Measurements from ENCODE around the gene RASSF5. TPM values are rescaled to one million over a fixed set of nuclear protein-coding genes. Genes with fewer than 3 reads are reported as not detected.

RASSF5 gene
- total and polyA plus RNA-seq, 9 of the 15 experiments (the other 6 are each of a cell fraction or from before 2014, with no cell fraction given) = 6.1 to 41.0 (median 25.2) TPM

GRCh38 chr1:206507284-206508129 lies at the start of gene RASSF5 (continued):
- TF ChIP-seq HNRNPLL (IDR thresholded peaks at IDR 0.05; ENCODE audit: low read depth, low read length, poor library complexity, severe bottlenecking) (no peak), ZNF766 (CRISPR knock-in tag; conservative IDR thresholded peaks at IDR 0.05) (no peak), TCF7 (IDR thresholded peaks at IDR 0.05; ENCODE audit: borderline replicate concordance) (no peak), PURB (CRISPR knock-in tag; IDR thresholded peaks at IDR 0.05; ENCODE audit: low read depth) (no peak), ZBTB2 (IDR thresholded peaks at IDR 0.05) (no peak), SMAD3 (CRISPR knock-in tag; conservative IDR thresholded peaks at IDR 0.05) (no peak), ETV5 (CRISPR knock-in tag; IDR thresholded peaks at IDR 0.05; ENCODE audit: low read depth) (no peak), ZNF584 (CRISPR knock-in tag; IDR thresholded peaks at IDR 0.05; ENCODE audit: low read depth) (no peak), SNIP1 (IDR thresholded peaks at IDR 0.05; ENCODE audit: low read depth) (no peak), ZNF12 (CRISPR knock-in tag; IDR thresholded peaks at IDR 0.05) (no peak), ZNF668 (CRISPR knock-in tag; IDR thresholded peaks at IDR 0.05) (no peak), ZNF274 (IDR thresholded peaks at IDR 0.05; ENCODE audit: borderline replicate concordance, low read depth, low read length) (no peak), SETDB1 (IDR thresholded peaks at IDR 0.05; ENCODE audit: low read length) (no peak), ZNF280B (CRISPR knock-in tag; IDR thresholded peaks at IDR 0.05) (no peak), BCL6 (CRISPR knock-in tag; IDR thresholded peaks at IDR 0.05) (no peak), KAT7 (CRISPR knock-in tag; IDR thresholded peaks at IDR 0.05; ENCODE audit: borderline replicate concordance) (0 out of 2 replicates have a peak, but pooled peaks have one; percentile 26), E2F5 (CRISPR knock-in tag; IDR thresholded peaks at IDR 0.05) (no peak), USF1 (CRISPR knock-in tag; IDR thresholded peaks at IDR 0.05) (no peak), ZBTB12 (CRISPR knock-in tag; IDR thresholded peaks at IDR 0.05) (no peak), POLR2AphosphoS2 (IDR thresholded peaks at IDR 0.05; ENCODE audit: low read length) (no peak), ZNF316 (IDR thresholded peaks at IDR 0.05) (no peak), DMBX1 (CRISPR knock-in tag; IDR thresholded peaks at IDR 0.05; ENCODE audit: borderline replicate concordance) (no peak), SMARCE1 (IDR thresholded peaks at IDR 0.05) (no peak), EGR1 (conservative IDR thresholded peaks at IDR 0.05) (peak; percentile 50)

All from K562 (cell line).